ENCODE results near the gene FBXO11.

Gene FBXO11

GRCh38 chr2:47774567-47774966 lies 131.7 kb downstream of the FBXO11 start:
- no peak overlapping the region for H3K4me3 ChIP-seq (replicated peaks; ENCODE audit: low read depth, low read length)
- DNase-seq (ENCODE audit: low read depth): no peak
- TF ChIP-seq CTCF (IDR thresholded peaks at IDR 0.05; ENCODE audit: low read length, missing control alignments): no peak

GRCh38 chr2:47772343-47772742 lies 134.0 kb downstream of the FBXO11 start:
- H3K4me3 ChIP-seq (replicated peaks; ENCODE audit: low read depth, low read length): no peak overlapping the region
- DNase-seq (ENCODE audit: low read depth): no peak
- no peak for TF ChIP-seq CTCF (IDR thresholded peaks at IDR 0.05; ENCODE audit: low read length, missing control alignments)

- H3K4me3 ChIP-seq (replicated peaks; ENCODE audit: low read depth, low read length): no peak overlapping the region
- peak; percentile 83 for DNase-seq (ENCODE audit: low read depth)
- TF ChIP-seq CTCF (IDR thresholded peaks at IDR 0.05; ENCODE audit: low read length, missing control alignments): no peak
Observed at GRCh38 chr2:47771211-47771610, 135.1 kb downstream of the FBXO11 start.

- no peak for TF ChIP-seq CTCF (IDR thresholded peaks at IDR 0.05; ENCODE audit: low read length, missing control alignments)
- DNase-seq (ENCODE audit: low read depth): no peak
Observed at GRCh38 chr2:47769318-47769717, 137.0 kb downstream of the FBXO11 start.

GRCh38 chr2:47767880-47768609 lies 138.3 kb downstream of the FBXO11 start:
- peak; percentile 56 for DNase-seq (ENCODE audit: low read depth)
- peak; percentile 91 for TF ChIP-seq CTCF (IDR thresholded peaks at IDR 0.05; ENCODE audit: low read length, missing control alignments)
- peak overlapping the region; percentile 14 for H3K4me3 ChIP-seq (replicated peaks; ENCODE audit: low read depth, low read length)

More at GRCh38 chr2:47769318-47769717, 137.0 kb downstream of the FBXO11 start:
- H3K4me3 ChIP-seq (replicated peaks; ENCODE audit: low read depth, low read length): no peak overlapping the region

- DNase-seq (ENCODE audit: low read depth): no peak
- no peak for TF ChIP-seq CTCF (IDR thresholded peaks at IDR 0.05; ENCODE audit: low read length, missing control alignments)
- H3K4me3 ChIP-seq (replicated peaks; ENCODE audit: low read depth, low read length): no peak overlapping the region
Observed at GRCh38 chr2:47767497-47767844, 138.8 kb downstream of the FBXO11 start.

GRCh38 chr2:47751856-47752414 lies 154.4 kb downstream of the FBXO11 start:
- TF ChIP-seq CTCF (IDR thresholded peaks at IDR 0.05; ENCODE audit: low read length, missing control alignments): no peak
- no peak for DNase-seq (ENCODE audit: low read depth)
- no peak overlapping the region for H3K4me3 ChIP-seq (replicated peaks; ENCODE audit: low read depth, low read length)

Data from fibroblast of pulmonary artery (primary cell).